AG10803 (cell line): ENCODE measurements around the gene STH.
A peak's percentile ranks its signal among the peaks of the same experiment; 100 is the strongest.
"Not testable (repeated sequence)": the region's sequence is repeated elsewhere in the genome, so short reads cannot be mapped to it uniquely, and the experiment has no call there.

Experiments used
- DNase-seq: peaks from one replicate; pipeline ENCODE4 v3.0.0; 2010; ENCODE audit warnings: low read depth
- H3K4me3 ChIP-seq: 2 replicates; pipeline ENCODE4 v1.5.1; 2011; ENCODE audit warnings: mild to moderate bottlenecking, low read length, control low read depth
- CTCF ChIP-seq: conservative IDR thresholded peaks from 2 replicates; pipeline ENCODE4 v1.5.1; 2011; ENCODE audit warnings: mild to moderate bottlenecking, low read length, control low read depth, inconsistent platforms

Gene STH

DNA sequence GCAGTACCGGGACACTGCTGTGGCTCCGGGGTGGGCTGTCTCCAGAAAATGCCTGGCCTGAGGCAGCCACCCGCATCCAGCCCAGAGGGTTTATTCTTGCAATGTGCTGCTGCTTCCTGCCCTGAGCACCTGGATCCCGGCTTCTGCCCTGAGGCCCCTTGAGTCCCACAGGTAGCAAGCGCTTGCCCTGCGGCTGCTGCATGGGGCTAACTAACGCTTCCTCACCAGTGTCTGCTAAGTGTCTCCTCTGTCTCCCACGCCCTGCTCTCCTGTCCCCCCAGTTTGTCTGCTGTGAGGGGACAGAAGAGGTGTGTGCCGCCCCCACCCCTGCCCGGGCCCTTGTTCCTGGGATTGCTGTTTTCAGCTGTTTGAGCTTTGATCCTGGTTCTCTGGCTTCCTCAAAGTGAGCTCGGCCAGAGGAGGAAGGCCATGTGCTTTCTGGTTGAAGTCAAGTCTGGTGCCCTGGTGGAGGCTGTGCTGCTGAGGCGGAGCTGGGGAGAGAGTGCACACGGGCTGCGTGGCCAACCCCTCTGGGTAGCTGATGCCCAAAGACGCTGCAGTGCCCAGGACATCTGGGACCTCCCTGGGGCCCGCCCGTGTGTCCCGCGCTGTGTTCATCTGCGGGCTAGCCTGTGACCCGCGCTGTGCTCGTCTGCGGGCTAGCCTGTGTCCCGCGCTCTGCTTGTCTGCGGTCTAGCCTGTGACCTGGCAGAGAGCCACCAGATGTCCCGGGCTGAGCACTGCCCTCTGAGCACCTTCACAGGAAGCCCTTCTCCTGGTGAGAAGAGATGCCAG is 12.9 kb downstream of the STH start:
- no peak for TF ChIP-seq CTCF
- no peak overlapping the region for H3K4me3 ChIP-seq
- DNase-seq = no peak

GRCh38 chr17:46012506-46013079 is 13.5 kb downstream of the STH start:
- no peak overlapping the region for H3K4me3 ChIP-seq
- no peak for DNase-seq
- no peak for TF ChIP-seq CTCF

GRCh38 chr17:46013127-46013501 is 14.1 kb downstream of the STH start:
- no peak for TF ChIP-seq CTCF
- H3K4me3 ChIP-seq = no peak overlapping the region
- no peak for DNase-seq

DNA sequence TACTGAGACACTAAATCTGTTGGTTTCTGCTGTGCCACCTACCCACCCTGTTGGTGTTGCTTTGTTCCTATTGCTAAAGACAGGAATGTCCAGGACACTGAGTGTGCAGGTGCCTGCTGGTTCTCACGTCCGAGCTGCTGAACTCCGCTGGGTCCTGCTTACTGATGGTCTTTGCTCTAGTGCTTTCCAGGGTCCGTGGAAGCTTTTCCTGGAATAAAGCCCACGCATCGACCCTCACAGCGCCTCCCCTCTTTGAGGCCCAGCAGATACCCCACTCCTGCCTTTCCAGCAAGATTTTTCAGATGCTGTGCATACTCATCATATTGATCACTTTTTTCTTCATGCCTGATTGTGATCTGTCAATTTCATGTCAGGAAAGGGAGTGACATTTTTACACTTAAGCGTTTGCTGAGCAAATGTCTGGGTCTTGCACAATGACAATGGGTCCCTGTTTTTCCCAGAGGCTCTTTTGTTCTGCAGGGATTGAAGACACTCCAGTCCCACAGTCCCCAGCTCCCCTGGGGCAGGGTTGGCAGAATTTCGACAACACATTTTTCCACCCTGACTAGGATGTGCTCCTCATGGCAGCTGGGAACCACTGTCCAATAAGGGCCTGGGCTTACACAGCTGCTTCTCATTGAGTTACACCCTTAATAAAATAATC is 14.6 kb downstream of the STH start:
- TF ChIP-seq CTCF = no peak
- H3K4me3 ChIP-seq = no peak overlapping the region
- peak; percentile 82 for DNase-seq

GRCh38 chr17:46019408-46019925 is 20.4 kb downstream of the STH start:
- DNase-seq, H3K4me3 ChIP-seq: not testable (repeated sequence)

- no peak overlapping the region for H3K4me3 ChIP-seq
- no peak for DNase-seq
- no peak for TF ChIP-seq CTCF
Observed at GRCh38 chr17:46020023-46020761, 21.1 kb downstream of the STH start.

GRCh38 chr17:46020998-46021397 is 21.9 kb downstream of the STH start:
- H3K4me3 ChIP-seq = no peak overlapping the region
- DNase-seq = no peak
- no peak for TF ChIP-seq CTCF

DNA sequence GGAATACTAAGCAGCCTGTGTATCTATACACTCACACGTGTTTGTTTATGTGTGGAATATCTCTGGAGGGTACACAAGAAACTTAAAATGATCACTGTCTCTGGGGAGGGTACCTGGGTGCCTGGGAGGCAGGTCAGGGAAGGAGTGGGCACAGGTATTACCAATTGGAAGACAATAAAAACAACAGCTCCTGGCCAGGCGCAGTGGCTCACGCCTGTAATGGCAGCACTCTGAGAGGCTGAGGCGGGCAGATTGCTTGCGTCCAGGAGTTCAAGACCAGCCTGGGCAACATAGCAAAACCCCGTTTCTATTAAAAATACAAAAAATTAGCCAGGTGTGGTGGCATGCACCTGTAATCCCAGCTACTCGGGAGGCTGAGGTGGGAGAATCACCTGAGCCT is 24.3 kb downstream of the STH start:
- H3K4me3 ChIP-seq, DNase-seq: not testable (repeated sequence)
